Suprapubic skin (tissue), 3 donors: ENCODE measurements around the gene CEBPG.

Experiments
- POLR2A ChIP-seq, 2 donors: fragments of 450-650 bp; IDR thresholded peaks; one replicate each; pipeline ENCODE4 v1.6.1; 2017; ENCODE audit warnings: antibody characterized with exemption in 2 of 2, mild to moderate bottlenecking in 2 of 2, moderate library complexity in 2 of 2
- TF ChIP-seq, protein P1 (sequence below), 2 donors: fragments of 200-600 bp in 1 of 2; fragments of 450-650 bp in 1 of 2; sonication (generic) in 1 of 2; IDR thresholded peaks; one replicate each; pipeline ENCODE4 v1.5.1; 2016 to 2019; ENCODE audit warnings: antibody characterized with exemption in 2 of 2, mild to moderate bottlenecking in 1 of 2, moderate library complexity in 1 of 2

DNA sequence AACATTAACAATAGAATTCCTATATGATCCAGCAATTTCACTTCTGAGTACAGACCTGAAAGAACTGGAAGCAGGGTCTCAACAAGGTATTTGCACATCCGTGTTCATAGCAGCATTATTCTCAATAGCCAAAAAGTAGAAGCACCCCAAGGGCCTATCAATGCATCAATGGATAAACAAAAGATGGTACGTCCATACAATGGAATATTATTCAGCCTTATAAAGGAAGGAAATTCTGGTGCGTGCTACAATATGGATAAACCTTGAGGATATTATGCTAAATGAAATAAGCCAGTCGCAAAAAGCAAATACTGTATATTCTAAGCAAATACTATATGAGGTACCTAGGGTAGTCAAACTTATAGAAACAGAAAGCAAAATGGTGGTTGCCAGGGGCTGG lies 40.4 kb upstream of the CEBPG start:
- no peak for TF ChIP-seq POLR2A (IDR thresholded peaks at IDR 0.05)
- TF ChIP-seq, protein P1, sequence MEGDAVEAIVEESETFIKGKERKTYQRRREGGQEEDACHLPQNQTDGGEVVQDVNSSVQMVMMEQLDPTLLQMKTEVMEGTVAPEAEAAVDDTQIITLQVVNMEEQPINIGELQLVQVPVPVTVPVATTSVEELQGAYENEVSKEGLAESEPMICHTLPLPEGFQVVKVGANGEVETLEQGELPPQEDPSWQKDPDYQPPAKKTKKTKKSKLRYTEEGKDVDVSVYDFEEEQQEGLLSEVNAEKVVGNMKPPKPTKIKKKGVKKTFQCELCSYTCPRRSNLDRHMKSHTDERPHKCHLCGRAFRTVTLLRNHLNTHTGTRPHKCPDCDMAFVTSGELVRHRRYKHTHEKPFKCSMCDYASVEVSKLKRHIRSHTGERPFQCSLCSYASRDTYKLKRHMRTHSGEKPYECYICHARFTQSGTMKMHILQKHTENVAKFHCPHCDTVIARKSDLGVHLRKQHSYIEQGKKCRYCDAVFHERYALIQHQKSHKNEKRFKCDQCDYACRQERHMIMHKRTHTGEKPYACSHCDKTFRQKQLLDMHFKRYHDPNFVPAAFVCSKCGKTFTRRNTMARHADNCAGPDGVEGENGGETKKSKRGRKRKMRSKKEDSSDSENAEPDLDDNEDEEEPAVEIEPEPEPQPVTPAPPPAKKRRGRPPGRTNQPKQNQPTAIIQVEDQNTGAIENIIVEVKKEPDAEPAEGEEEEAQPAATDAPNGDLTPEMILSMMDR (IDR thresholded peaks at IDR 0.05) = no peak
